Measurements from ENCODE around the gene FLNB.

Gene FLNB

DNA sequence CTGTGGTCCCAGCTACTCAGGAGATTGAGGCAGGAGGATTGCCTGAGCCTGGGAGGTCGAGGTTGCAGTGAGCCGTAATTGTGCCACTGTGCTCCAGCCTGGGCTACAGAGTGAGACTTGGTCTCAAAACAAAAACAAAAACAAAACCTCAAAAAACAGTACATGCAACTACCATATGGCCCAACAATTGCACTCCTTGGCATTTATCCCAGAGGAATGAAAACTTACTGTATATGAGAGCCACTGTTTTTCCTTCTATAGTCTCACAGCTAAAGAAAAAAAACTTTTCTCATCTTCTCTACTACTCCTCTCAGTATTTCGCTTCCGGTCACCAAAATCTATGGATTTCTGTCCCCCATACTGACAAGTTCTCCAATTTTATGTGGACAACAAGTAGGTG, 84.3 kb downstream of the FLNB start:
- TF ChIP-seq, protein P1, sequence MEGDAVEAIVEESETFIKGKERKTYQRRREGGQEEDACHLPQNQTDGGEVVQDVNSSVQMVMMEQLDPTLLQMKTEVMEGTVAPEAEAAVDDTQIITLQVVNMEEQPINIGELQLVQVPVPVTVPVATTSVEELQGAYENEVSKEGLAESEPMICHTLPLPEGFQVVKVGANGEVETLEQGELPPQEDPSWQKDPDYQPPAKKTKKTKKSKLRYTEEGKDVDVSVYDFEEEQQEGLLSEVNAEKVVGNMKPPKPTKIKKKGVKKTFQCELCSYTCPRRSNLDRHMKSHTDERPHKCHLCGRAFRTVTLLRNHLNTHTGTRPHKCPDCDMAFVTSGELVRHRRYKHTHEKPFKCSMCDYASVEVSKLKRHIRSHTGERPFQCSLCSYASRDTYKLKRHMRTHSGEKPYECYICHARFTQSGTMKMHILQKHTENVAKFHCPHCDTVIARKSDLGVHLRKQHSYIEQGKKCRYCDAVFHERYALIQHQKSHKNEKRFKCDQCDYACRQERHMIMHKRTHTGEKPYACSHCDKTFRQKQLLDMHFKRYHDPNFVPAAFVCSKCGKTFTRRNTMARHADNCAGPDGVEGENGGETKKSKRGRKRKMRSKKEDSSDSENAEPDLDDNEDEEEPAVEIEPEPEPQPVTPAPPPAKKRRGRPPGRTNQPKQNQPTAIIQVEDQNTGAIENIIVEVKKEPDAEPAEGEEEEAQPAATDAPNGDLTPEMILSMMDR (IDR thresholded peaks at IDR 0.05; ENCODE audit: low read depth, low read length), result no peak
- no peak overlapping the region for H3K4me3 ChIP-seq (replicated peaks in 1 of 2; ENCODE audit: low read depth in 2 of 2, low read length in 2 of 2)
- peak; percentile 26 to 51 for DNase-seq (ENCODE audit: low read depth in 2 of 2)

DNA sequence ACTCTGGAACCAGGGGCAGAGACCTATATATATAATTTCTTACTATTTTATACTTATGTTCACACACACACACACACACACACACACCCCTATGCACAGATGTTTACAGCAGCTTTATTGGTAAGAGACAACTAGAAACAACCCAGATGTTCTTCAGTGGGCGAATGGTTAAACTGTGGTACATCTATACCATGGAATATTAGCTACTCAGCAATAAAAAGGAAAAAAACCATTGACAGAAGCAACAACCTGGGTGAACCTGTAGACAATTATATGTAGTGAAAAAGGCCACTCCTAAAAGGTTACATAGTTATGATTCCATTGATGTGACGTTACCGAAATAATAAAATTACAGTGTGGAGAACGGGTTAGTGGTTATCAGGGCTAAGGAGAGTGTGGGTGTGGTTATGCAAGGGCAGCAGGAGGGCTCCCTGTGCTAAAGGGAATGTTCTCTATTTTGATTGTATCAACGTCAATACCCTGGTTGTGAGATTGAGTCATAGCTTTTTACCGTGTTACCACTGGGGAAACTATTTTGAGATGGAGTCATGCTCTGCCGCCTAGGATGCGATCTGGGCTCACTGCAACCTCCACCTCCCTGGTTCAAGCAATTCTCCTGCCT, 85.5 kb downstream of the FLNB start:
- TF ChIP-seq, protein P1 (IDR thresholded peaks at IDR 0.05; ENCODE audit: low read depth, low read length), result no peak
- peak; percentile 24 to 91 for DNase-seq (ENCODE audit: low read depth in 2 of 2)
- no peak overlapping the region for H3K4me3 ChIP-seq (replicated peaks in 1 of 2; ENCODE audit: low read depth in 2 of 2, low read length in 2 of 2)

DNA sequence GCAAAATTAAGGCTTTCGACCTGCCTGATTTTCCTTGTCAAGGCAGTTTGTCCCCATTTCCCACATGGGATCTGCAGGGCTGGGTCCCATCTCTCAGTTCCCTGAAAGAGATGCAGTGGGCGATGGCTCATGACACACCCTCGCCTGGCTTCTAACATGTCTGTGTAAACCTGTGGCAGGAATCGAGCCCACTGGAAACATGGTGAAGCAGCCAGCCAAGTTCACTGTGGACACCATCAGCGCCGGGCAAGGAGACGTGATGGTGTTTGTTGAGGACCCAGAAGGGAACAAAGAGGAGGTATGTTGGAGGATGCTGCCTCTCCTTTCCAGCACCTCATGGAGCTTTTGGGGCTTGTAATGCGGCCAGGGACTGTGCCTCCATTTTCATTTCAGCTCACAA, 86.4 kb downstream of the FLNB start:
- TF ChIP-seq, protein P1 (IDR thresholded peaks at IDR 0.05; ENCODE audit: low read depth, low read length), result no peak
- H3K4me3 ChIP-seq (replicated peaks in 1 of 2; ENCODE audit: low read depth in 2 of 2, low read length in 2 of 2), result no peak overlapping the region
- DNase-seq (ENCODE audit: low read depth in 2 of 2), result no peak

DNA sequence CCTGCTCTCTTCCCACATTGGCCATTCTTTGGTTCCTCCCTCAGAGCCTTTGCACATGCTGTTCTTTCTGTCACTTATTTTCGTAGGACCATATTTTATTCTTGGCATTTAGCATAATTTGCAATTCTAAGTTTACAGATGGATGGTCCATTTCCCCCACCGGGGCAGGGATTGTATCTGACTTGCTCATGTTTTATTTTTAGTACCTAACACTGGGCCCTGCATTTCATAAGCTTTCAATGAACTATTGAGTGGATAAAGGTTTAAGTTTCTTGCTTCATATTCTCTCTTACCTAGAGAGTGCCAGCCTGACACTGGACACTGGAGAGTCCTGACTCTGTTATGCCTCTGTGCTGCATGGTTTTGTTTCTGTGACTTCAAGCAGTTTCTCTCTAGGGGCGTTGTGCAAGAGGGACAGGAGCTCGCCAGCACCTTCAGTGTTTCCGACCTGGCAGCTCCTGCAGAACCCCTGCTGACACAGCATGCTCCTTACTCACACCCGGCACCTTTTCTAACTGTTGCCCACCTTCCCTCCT, 87.4 kb downstream of the FLNB start:
- DNase-seq (ENCODE audit: low read depth in 2 of 2), result no peak
- TF ChIP-seq, protein P1 (IDR thresholded peaks at IDR 0.05; ENCODE audit: low read depth, low read length), result no peak
- H3K4me3 ChIP-seq (replicated peaks in 1 of 2; ENCODE audit: low read depth in 2 of 2, low read length in 2 of 2), result no peak overlapping the region

DNA sequence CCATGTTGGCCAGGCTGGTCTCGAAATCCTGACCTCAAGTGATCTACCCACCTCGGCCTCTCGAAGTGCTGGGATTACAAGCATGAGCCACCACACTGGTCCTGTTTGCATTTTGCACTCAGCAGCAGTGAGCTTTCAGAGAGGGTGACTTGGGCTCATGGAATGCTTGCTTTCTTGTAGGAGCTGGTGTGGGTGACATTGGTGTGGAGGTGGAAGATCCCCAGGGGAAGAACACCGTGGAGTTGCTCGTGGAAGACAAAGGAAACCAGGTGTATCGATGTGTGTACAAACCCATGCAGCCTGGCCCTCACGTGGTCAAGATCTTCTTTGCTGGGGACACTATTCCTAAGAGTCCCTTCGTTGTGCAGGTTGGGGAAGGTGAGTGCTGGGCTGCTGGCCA, 90.3 kb downstream of the FLNB start:
- TF ChIP-seq, protein P1 (IDR thresholded peaks at IDR 0.05; ENCODE audit: low read depth, low read length), result no peak
- no peak for DNase-seq (ENCODE audit: low read depth in 2 of 2)
- H3K4me3 ChIP-seq (replicated peaks in 1 of 2; ENCODE audit: low read depth in 2 of 2, low read length in 2 of 2), result no peak overlapping the region

DNA sequence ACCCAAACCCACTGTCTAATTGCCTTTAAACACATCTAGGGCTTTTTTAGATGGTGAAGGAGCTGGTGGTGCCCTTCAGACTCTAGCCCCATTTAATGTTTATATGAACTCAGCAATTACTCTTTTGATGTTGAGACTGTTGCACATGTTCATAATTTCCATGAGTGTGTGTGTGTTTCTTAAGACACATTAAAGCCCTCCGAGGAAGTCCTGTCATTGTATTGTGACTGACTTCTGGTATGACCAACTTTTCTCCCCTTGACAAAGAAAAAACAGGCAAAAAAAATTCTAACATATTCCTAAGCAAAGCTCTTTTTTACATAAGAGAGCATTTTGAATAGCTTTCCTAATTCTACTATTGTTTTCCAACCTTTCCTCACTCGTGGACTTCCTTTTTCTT, 91.6 kb downstream of the FLNB start:
- DNase-seq (ENCODE audit: low read depth in 2 of 2), result no peak
- TF ChIP-seq, protein P1 (IDR thresholded peaks at IDR 0.05; ENCODE audit: low read depth, low read length), result no peak
- no peak overlapping the region for H3K4me3 ChIP-seq (replicated peaks in 1 of 2; ENCODE audit: low read depth in 2 of 2, low read length in 2 of 2)

Measured in cardiac fibroblast (primary cell).